ENCODE results near the gene BARHL2.

BARHL2 gene

DNA sequence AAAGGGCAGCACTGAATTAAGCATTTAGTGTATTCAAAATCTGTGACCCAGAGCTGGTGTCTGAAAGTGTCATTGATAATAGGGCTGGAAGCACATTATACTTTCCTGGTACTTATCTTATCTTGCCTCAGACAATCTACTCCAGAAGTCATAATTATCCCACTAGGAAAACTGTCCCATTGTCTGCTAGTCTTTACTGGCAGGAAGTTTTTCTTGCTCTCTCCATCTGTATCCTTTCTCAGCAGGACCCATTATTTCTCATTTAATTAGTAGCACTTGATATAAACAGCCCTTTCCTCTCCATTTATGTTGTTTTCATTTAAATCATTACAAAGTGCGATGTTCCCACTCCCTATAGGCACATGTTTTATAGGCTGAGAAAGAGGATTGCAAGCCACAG is 36.5 kb upstream of the BARHL2 start:
- no peak for DNase-seq
- Histone ChIP-seq H3K4me1 (no peaks in the 10 kb centered on the region), H3K9me3 (no peaks in the 10 kb centered on the region), H3K27ac (no peak overlapping the region), H3K36me3 (no peaks in the 10 kb centered on the region), H3K27me3 (peaks cover 0 to 7% of the 10 kb centered on the region in 2 donors), H3K4me3 (no peak overlapping the region)
- intact Hi-C loops (cut with DNase I; ENCODE audit: low total_unique reads) = no loop called here
- TF ChIP-seq, protein P1, sequence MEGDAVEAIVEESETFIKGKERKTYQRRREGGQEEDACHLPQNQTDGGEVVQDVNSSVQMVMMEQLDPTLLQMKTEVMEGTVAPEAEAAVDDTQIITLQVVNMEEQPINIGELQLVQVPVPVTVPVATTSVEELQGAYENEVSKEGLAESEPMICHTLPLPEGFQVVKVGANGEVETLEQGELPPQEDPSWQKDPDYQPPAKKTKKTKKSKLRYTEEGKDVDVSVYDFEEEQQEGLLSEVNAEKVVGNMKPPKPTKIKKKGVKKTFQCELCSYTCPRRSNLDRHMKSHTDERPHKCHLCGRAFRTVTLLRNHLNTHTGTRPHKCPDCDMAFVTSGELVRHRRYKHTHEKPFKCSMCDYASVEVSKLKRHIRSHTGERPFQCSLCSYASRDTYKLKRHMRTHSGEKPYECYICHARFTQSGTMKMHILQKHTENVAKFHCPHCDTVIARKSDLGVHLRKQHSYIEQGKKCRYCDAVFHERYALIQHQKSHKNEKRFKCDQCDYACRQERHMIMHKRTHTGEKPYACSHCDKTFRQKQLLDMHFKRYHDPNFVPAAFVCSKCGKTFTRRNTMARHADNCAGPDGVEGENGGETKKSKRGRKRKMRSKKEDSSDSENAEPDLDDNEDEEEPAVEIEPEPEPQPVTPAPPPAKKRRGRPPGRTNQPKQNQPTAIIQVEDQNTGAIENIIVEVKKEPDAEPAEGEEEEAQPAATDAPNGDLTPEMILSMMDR (IDR thresholded peaks at IDR 0.05) = no peak

- Histone ChIP-seq H3K36me3 (no peaks in the 10 kb centered on the region), H3K9me3 (no peaks in the 10 kb centered on the region), H3K4me3 (no peak overlapping the region), H3K27ac (no peak overlapping the region), H3K4me1 (no peaks in the 10 kb centered on the region), H3K27me3 (no peaks in the 10 kb centered on the region)
- DNase-seq = no peak
- intact Hi-C loops (cut with DNase I; ENCODE audit: low total_unique reads) = no loop called here
- TF ChIP-seq, protein P1 (IDR thresholded peaks at IDR 0.05) = no peak
These were observed 31.6 kb upstream of the BARHL2 start for GRCh38 chr1:90748668-90749067.

DNA sequence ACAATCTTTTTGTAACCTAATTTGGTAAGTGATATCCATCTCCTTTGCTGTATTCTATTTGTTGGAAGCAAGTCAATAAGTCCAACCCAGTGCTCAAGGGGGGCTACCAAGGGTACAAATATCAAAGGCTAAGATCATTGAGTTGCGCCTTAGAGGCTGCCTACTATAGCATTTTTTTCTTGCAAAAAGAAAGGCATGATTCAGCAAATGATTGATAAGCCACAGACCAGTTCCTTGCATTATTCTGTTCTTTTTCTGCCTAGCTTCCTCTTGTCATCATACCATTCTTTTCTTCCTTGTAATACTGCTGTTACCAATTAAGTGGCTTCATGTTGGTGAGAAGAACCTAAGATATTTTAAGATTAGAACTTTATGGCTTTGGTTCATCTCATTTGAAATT is 29.8 kb upstream of the BARHL2 start:
- Histone ChIP-seq H3K4me3 (no peak overlapping the region), H3K27ac (no peak overlapping the region), H3K27me3 (no peaks in the 10 kb centered on the region), H3K9me3 (no peaks in the 10 kb centered on the region), H3K36me3 (no peaks in the 10 kb centered on the region), H3K4me1 (no peaks in the 10 kb centered on the region)
- TF ChIP-seq, protein P1 (IDR thresholded peaks at IDR 0.05) = no peak
- intact Hi-C loops (cut with DNase I; ENCODE audit: low total_unique reads) = no loop called here
- no peak for DNase-seq

- Histone ChIP-seq H3K27ac (no peak overlapping the region), H3K9me3 (no peaks in the 10 kb centered on the region), H3K27me3 (no peaks in the 10 kb centered on the region), H3K4me1 (no peaks in the 10 kb centered on the region), H3K4me3 (no peak overlapping the region), H3K36me3 (no peaks in the 10 kb centered on the region)
- intact Hi-C loops (cut with DNase I; ENCODE audit: low total_unique reads) = no loop called here
- DNase-seq = no peak
- TF ChIP-seq, protein P1 (IDR thresholded peaks at IDR 0.05) = no peak
These were observed 28.9 kb upstream of the BARHL2 start for GRCh38 chr1:90745972-90746371.

- Histone ChIP-seq H3K9me3 (no peaks in the 10 kb centered on the region), H3K27ac (no peak overlapping the region), H3K27me3 (peaks cover 2 to 65% of the 10 kb centered on the region in 2 donors), H3K4me1 (peaks cover 0 to 18% (median 7%) of the 10 kb centered on the region in 4 donors), H3K4me3 (no peak overlapping the region), H3K36me3 (no peaks in the 10 kb centered on the region)
- intact Hi-C loops (cut with DNase I; ENCODE audit: low total_unique reads) = no loop called here
- no peak for DNase-seq
- TF ChIP-seq, protein P1 (IDR thresholded peaks at IDR 0.05) = no peak
These were observed 15.0 kb upstream of the BARHL2 start for GRCh38 chr1:90732136-90732535.
